Psoas muscle (tissue), 8 donors: ENCODE results near the gene NT5C3B. TPM values are rescaled to one million over a fixed set of nuclear protein-coding genes. Genes with fewer than 3 reads are reported as not detected.

Experiments used
- ATAC-seq, 4 donors: fragments of 200-7000 bp; cut with Tn5 transposase; one replicate each; pipeline ENCODE4 v1.9.1; 2020; ENCODE audit warnings: moderate library complexity in 3 of 4, mild to moderate bottlenecking in 2 of 4
- DNase-seq, 2 donors: peaks; one replicate each; pipeline ENCODE4 v3.0.0-alpha.2; 2020
- H3K27ac ChIP-seq: fragments of 200-600 bp; one replicate; pipeline ENCODE4 v1.8.0; 2022
- H3K27me3 ChIP-seq, 3 donors: fragments of 200-600 bp in 1 of 3; one replicate each; pipeline versions ENCODE4 v1.6.1 to v1.8.0; 2013 to 2022; ENCODE audit warnings: low read length in 2 of 3, mild to moderate bottlenecking in 2 of 3, moderate library complexity in 1 of 3; ENCODE audit not compliant: insufficient read depth in 3 of 3
- H3K36me3 ChIP-seq, 2 donors: fragments of 200-600 bp in 1 of 2; one replicate each; pipeline versions ENCODE4 v1.6.1 to v1.8.0; 2013 to 2022; ENCODE audit warnings: low read depth in 1 of 2, mild to moderate bottlenecking in 1 of 2, moderate library complexity in 1 of 2; ENCODE audit not compliant: insufficient read depth in 1 of 2
- H3K4me1 ChIP-seq: fragments of 200-600 bp; one replicate; pipeline ENCODE4 v1.8.0; 2022
- H3K4me3 ChIP-seq: fragments of 200-600 bp; one replicate; pipeline ENCODE4 v1.8.0; 2022; ENCODE audit warnings: mild to moderate bottlenecking
- H3K9me3 ChIP-seq: fragments of 200-600 bp; one replicate; pipeline ENCODE4 v1.8.0; 2022
- CTCF ChIP-seq: fragments of 200-600 bp; IDR thresholded peaks from one replicate; pipeline ENCODE4 v1.8.0; 2022; ENCODE audit warnings: antibody characterized with exemption
- WGBS, 3 donors: extraction: QIAGEN DNeasy Blood & Tissue Kit; methylation state at CpG; one replicate each; pipeline versions ENCODE4 v1.1.6 to v1.1.7; 2013; 5-methylcytosine and 5-hydroxymethylcytosine counted together
- intact Hi-C, 2 donors: fragments of 100-400 bp; cut with DNase I; formaldehyde crosslinking; loops; one replicate each; pipeline versions ENCODE4 v1.11.0 to v1.14.2; 2022
- polyA plus RNA-seq, 3 donors: library from polyadenylated mRNA; stranded (reverse); fragments of 200-250 nt; gene quantifications; one replicate each; pipeline ENCODE4 v1.2.3, GENCODE V29; 2013
- total RNA-seq, 4 donors: library from RNA; stranded (reverse); fragmentation: NEBNext Ultra II Directional in 2 of 4; extraction: Animal tissue kit (Norgen Biotek cat#: 25700) in 2 of 4; gene quantifications; one replicate each; pipeline versions ENCODE4 v1.2.1 to v1.2.4, GENCODE V29; 2021 to 2023
- donor health status: healthy with polysubstance abuse.
- donor health status: DM: no; HTN: no; CAD: no; lungs with moderate emphysema.
- donor health status: Bipolar disorder and iron deficiency.
- donor health status: healthy.
- donor health status: DM: yes; HTN: yes; CAD: no.
- donor health status: DM: no; HTN: no; CAD: no.
- donor health status: DM: no; HTN: no; CAD: no.
- donor health status: DM: yes; HTN: yes; CAD: no.

NT5C3B gene
- total and polyA plus RNA-seq, 7 donors = 12.2 to 27.5 (median 18.6) TPM

- intact Hi-C loops = loop anchor here in 1 of 2 donors (1.0 kb wide), 1 partner anchor 20 kb away; no protein-coding TSS in a partner anchor
- TF ChIP-seq CTCF = no peak
- ATAC-seq = no peak
- WGBS, 3 donors = 90 to 95% (median 91%) methylated on average over 1 of the region's 1 CpG
- no peak overlapping the region for H3K4me3 ChIP-seq
- no peak overlapping the region for H3K27ac ChIP-seq
- H3K27me3 ChIP-seq = no peaks in the 10 kb centered on the region
- no peaks in the 10 kb centered on the region for H3K4me1 ChIP-seq
- peaks cover 0 to 40% of the 10 kb centered on the region in 2 donors for H3K36me3 ChIP-seq
- no peak for DNase-seq
- H3K9me3 ChIP-seq = no peaks in the 10 kb centered on the region
Measured at GRCh38 chr17:41823141-41823524, 12.9 kb downstream of the NT5C3B start.

- Histone ChIP-seq H3K27me3 (no peaks in the 10 kb centered on the region), H3K4me1 (no peaks in the 10 kb centered on the region), H3K9me3 (no peaks in the 10 kb centered on the region), H3K27ac (no peak overlapping the region), H3K36me3 (peaks cover 0 to 34% of the 10 kb centered on the region in 2 donors), H3K4me3 (no peak overlapping the region)
- 76 to 79% (median 79%) methylated on average over 12 of the region's 12 CpGs for WGBS, 3 donors
- DNase-seq (no peak), ATAC-seq (no peak)
- no peak for TF ChIP-seq CTCF
- intact Hi-C loops = loop anchor here in 1 of 2 donors (1.0 kb wide), 1 partner anchor 19 kb away; no protein-coding TSS in a partner anchor
Measured at GRCh38 chr17:41822216-41823140, 13.6 kb downstream of the NT5C3B start.

GRCh38 chr17:41821776-41822175, 14.3 kb downstream of the NT5C3B start:
- Histone ChIP-seq H3K27ac (no peak overlapping the region), H3K4me3 (no peak overlapping the region), H3K4me1 (no peaks in the 10 kb centered on the region), H3K36me3 (peaks cover 0 to 27% of the 10 kb centered on the region in 2 donors), H3K27me3 (no peaks in the 10 kb centered on the region), H3K9me3 (no peaks in the 10 kb centered on the region)
- intact Hi-C loops = no loop called here
- WGBS, 3 donors = 82 to 89% (median 86%) methylated on average over 13 to 14 of the region's 14 CpGs
- ATAC-seq (peak in 1 of 4 donors; percentile 23), DNase-seq (no peak)
- no peak for TF ChIP-seq CTCF

GRCh38 chr17:41818024-41818423, 18.0 kb downstream of the NT5C3B start:
- Histone ChIP-seq H3K4me3 (no peak overlapping the region), H3K27ac (no peak overlapping the region), H3K9me3 (no peaks in the 10 kb centered on the region), H3K36me3 (no peaks in the 10 kb centered on the region), H3K27me3 (no peaks in the 10 kb centered on the region), H3K4me1 (no peaks in the 10 kb centered on the region)
- WGBS, 3 donors = 94 to 97% (median 97%) methylated on average over 20 of the region's 20 CpGs
- no peak for TF ChIP-seq CTCF
- ATAC-seq (no peak), DNase-seq (no peak)
- intact Hi-C loops = no loop called here
